Effector CD8-positive, alpha-beta T cell (primary cell): ENCODE measurements around the gene SIGLEC9.

ENCODE experiments used
- DNase-seq: peaks from one replicate; lab custom pipeline; 2025; lab: John Stamatoyannopoulos, UW

Gene SIGLEC9

DNA sequence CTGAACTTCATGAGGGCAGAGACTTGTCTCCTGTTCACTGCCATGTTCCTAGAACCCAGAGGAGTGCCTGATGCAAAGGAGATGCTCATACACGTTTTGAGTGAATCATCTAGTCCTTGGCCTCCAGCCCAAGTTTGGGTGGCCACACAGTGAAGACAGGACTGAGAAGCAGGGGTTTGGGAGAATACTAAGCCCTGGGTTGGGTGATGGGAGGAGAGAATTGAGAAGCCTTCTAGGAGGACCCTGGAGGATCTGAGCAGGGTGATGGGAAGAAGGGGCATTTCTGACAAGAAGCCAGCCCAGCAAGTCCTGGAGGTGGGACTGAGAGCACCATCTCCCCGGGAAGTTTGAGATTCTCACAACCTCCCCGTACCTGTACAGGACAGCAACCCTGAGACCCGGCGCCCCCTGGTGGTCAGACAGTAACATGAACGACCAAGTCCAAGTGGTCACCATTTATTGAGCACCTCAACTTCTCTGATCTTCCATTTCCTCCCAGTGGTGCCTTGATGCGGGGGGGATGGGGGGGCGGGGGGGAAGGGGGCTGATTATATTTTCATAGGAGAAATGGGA lies 27.5 kb upstream of the SIGLEC9 start:
- DNase-seq, result peak; percentile 61

DNA sequence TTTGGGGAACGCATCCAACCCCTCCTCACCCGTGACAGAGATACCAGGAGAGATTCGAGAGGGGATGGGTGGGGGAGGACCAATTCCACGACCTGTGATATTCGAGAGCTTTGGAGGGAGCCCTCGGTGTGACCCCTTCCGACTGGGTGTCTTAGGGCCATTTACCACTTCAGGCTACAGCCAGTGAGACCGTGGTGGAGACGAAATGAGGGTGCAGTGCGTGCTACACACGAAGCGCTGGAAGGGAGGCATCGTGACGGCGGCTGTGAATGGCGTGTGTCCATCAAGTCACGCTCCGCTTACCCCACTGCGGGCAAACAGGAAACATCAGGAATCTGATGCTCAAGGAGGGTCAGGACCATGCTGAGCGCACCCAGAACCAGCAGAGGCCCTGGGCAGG lies 26.9 kb upstream of the SIGLEC9 start:
- no peak for DNase-seq

DNA sequence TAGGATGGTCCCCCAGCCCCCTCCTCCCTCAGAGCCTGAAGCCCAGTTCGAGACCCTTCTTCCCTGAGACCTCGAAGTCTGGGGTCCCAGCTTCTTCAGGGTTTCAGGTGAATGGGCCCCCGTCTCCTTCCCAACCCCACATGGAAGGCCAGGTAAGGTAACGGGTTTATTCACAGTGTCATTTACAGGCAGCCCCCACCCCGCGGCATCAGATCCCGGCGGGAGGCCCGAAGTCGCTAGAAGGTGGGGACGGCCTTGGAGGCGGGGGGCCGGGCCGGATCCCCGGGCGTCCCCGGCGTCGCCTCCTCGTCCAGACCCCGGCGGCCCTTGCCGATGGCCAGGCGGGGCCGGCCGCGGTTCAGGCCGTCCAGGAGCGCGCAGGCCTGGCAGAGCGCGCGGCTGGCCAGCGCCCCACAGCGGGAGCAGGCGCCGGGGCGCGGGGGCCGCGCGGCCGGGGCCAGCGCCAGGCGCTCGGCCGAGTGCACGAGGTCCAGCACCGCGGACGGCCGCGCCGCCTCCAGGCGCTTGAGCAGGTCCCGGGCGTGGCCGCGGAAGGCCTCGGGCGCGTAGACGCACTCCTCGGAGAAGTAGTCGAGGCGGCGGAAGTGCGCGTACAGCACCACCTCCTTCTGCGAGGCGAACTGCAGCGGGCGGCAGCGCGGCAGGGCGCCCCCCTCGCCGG lies 26.2 kb upstream of the SIGLEC9 start:
- DNase-seq, result peak; percentile 15

DNA sequence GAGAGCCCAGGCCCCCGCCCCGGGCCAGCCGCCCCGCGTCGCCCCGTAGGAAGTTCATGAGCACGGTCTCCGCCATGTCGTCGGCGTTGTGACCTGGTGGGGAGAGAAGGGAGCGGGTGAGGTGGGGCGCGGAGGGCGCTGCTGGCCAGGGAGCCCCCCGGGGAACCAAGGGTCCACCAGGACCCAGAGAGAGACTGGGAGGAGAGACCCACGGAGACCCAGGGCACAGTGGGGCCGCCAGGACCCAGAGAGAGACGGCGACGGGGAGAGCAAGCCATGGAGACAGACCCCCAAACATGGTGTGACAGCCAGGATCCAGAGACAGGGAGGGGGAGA lies 25.7 kb upstream of the SIGLEC9 start:
- no peak for DNase-seq

GRCh38 chr19:51100601-51101000 lies 24.1 kb upstream of the SIGLEC9 start:
- DNase-seq, result no peak

GRCh38 chr19:51101171-51101865 lies 23.4 kb upstream of the SIGLEC9 start:
- DNase-seq, result no peak

GRCh38 chr19:51102991-51103390 lies 21.7 kb upstream of the SIGLEC9 start:
- DNase-seq, result no peak

DNA sequence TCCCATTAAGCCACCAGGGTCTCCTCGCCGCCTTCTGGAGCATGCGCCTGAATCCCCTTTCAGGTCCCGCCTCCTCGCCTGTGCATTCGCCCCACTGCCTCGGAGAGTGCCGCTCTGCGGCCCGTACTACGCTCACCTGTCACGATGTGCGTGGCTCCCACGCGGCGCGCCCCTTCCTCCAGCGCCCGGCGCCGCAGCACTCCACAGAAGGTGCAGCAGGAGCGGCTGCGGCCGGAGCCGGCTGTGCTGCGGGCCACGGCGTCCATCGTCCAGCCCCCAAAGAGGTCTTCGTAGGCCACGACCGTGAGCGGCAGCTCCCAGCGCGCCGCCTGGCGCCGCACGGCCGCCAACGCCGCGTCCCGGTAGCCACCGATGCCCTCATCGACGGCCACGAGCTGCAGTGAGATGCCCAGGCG lies 20.8 kb upstream of the SIGLEC9 start:
- no peak for DNase-seq

GRCh38 chr19:51107406-51108065 lies 17.2 kb upstream of the SIGLEC9 start:
- no peak for DNase-seq

DNA sequence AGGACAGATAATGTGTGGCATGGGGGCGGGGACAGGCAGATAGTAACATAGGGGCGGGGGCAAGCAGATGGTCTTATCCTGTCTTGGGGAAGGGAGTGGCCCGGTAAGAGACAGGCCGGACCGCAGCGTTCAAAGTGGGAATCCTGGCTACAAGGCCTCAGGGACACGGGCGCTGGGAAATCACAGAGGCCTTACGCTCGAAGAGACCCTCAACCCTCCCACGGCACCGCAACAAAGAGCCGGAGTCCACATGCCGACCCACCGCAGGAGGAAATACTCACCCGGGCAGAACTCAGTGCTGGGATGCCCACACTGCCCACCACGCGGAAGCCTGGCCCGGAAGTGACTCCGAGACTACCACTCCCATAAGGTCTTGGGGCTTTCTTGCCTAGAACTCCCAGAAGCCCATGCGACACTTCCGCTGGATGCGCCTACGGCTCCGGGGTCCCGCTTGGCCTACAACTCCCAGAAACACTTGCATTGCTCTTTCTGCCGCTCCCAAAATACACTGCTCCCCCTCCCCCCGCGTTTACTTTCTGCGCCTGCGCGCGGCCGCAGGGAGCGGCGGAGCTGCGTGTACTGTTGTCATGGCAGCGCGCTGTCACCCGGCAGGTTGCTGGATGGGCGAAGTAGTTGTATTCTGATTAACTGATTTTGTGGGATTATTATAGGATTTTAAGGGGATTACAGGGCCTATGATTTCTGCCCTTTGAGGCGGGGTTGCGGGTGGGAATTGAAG lies 16.5 kb upstream of the SIGLEC9 start, which contains the start of gene CTU1:
TSS of gene CTU1 (minus strand) at position 344 of the 739 bp plus-strand sequence. CDS start 3,840 bp downstream, outside the sequence.
- DNase-seq, result peak; percentile 97

DNA sequence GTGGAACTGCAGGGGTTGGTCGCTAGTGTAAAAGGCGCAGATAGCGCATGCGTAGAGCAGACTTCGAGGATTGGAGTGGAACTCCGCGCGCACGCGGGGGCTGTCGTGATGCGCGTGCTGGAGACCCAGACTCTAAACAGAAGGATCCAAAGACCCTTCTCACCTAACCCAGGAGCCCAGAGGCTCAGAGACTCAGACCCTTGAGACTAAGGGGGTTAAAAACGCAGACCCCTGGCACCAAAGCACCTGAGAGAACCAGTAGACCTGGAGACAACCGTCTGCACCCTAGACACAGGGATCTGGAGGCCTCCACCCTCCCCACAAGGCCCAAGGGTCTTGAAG lies 15.9 kb upstream of the SIGLEC9 start:
- no peak for DNase-seq

DNA sequence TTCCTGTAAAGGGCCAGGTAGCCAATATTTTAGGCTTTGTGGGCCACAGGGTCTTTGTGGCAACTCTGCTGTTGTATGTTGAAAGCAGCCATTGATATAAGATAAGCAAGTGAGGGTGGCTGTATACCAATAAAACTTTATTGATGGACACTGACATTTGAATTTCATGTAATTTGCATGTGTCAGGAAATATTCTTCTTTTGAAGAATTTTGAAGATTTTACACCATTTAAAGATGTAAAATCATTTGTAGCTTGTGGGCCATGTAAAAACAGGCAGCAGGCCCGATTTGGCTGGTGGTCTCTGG lies 14.1 kb upstream of the SIGLEC9 start:
- DNase-seq, result no peak

GRCh38 chr19:51111606-51112005 lies 13.1 kb upstream of the SIGLEC9 start:
- DNase-seq, result no peak

DNA sequence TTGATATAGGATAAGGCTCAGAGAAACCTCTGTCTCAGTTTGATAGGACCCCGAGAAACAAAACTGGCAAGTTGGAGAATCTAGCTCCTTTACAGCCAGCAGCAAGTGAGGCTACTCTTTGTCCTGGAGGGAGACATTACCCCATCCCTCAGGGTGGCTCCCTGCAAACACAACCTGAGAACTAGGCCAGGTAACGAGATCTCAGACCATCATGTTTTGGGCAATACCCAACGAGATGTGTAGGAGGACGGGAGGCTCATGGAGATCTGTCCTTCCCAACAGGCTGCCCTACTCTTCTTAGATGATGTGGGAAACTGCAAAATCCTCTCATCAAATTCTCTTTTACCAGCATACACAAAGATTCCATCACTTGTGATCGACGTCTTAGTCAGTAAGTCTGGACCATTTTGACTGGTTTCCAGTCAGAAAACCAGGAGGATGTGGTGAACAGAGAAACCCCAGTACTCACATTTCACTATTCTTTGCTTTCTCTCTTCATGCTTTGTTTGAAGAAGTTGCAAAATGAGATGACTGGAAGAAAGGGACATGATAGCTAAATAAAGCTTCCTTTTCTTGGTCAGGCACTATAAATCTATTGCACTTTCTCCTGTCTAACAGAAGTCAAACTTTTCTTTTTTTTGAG lies 10.5 kb upstream of the SIGLEC9 start:
- no peak for DNase-seq

DNA sequence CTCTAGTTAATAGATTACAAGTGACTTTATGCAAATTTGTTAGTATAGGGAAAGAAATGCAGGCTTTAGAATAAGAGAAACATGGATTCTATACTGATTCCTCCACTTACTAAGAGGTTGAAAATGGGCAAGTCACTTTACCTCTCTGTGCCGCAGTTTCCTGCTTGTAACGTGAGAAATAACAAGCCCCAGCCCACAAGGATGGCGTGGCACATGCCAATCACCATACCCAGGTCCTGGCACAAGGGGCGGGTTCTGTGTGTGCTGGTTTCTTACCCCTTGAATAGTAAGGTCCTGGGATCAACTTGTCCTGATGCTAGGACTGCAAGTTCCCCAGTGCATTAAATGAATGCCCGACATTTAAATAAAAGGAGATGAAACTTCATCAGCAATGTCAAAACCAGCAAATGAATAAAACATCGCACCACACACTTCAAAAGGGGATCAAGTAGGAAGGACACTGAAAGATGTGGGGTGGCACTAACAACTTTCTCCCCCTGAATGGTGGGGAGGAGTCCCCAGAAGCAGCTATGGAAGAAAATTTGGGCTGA lies 7.9 kb upstream of the SIGLEC9 start:
- no peak for DNase-seq

DNA sequence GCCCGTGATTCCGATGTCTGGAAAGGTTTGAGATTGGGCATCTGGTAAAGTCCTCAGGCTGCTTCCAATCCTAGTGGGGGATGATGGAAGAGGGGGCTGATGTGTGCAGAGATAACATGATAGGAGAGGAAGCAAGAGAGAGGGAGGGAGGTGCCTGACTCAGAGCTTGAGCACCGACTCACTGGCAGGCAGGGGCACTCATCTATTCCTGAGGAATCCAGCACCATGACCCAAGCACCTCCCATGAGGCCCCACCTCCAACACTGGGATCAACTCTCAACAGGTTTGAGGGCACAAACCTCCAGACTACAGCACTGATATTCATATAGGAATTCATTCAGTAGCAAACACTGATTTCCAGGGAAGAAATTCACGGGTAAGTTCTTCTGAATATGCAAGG lies 5.6 kb upstream of the SIGLEC9 start:
- no peak for DNase-seq

DNA sequence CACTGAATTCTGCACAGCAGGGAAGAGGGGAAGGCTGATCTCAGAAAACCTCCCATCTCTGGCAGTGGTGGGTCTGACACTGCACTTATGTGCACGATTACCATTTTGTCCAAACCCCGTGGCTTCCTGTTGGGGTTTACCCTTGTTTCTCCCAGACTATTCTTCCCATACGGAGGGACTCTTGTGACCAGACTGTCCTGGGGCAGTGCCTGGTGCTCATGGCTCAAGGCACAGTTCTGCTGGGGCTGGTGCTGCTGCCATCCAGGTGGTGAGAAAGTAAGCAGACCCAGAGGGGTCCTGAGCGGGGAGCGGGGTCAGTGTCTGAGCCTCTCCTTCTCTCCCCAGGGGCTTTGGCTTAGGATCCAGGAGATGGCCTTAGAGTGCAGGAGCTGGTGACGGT lies 5.1 kb upstream of the SIGLEC9 start:
- no peak for DNase-seq

DNA sequence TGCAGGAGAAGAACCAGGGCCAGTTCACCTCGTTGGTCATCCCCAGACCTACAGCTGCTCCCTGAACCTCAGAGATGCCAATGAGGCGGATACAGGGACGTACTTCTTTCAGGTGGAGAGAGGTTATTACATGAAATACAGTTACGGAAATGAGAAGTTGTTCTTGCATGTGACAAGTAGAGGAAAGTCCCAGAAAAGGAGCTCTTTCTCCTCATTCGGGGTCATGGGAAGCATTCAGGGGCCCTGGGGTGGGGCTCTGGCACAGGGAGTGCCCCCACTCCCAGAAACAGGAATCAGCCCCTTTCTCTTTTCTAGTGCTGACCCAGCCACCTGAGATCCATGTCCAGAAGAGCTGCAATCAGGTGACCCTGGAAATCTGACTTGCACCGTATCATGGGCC lies 4.5 kb upstream of the SIGLEC9 start:
- no peak for DNase-seq

GRCh38 chr19:51121257-51121656 lies 3.4 kb upstream of the SIGLEC9 start:
- no peak for DNase-seq

DNA sequence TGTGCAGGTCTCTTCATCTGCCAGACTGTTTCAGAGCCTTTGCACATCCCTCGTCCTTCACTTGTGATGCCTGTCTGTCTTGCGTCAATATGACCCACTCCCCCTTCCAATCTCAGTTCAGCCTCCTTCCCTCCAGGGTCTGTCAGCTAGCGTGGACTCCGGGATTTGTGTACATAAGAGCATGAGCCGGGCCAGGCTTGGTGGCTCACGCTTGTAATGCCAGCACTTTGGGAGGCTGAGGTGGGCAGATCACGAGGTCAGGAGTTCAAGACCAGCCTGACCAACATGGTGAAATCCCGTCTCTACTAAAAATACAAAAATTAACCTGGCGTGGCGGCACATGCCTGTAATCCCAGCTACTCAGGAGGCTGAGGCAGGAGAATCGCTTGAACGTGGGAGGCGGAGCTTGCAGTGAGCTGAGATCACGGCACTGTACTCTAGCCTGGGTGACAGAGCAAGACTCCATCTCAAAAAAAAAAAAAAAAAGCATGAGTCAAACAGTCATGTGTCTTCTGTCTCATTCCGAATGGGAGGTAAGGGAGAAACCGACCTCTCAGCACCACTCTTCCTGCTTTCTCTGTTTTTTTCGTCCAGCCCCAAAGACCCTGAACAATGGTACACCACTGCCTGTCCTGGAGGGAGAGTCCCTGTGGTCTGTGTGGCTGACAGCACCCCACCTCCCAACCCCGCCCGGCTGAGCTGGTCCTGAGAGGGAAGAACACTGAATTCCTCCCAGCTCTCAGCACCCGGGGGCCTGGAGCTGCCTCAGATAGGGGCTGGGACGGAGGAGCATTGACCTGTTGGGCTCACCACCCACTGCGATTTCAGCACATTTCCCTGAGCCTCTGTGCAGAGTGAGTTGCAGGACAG lies 2.4 kb upstream of the SIGLEC9 start:
- no peak for DNase-seq

DNA sequence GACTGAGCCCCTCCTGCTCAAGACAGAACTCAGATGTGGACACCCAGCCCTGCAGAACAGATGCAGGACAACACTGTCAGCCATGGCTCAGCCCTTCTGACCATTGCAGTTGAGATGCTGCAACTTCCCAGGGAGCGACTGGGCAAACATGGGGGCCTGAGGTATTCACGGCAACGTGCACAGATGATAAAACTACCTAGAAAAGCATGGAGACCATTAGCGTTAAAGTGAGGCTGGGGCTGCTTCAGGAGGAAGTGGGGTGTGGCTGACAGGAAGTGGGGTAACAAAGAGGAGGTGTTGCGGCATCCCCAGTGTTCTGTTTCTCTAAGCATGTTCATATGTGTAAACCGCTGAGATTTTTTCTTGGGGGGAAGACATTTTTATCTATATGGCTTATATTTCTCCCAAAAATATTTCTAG lies 1.3 kb upstream of the SIGLEC9 start:
- DNase-seq, result no peak
